H9 (cell line): Measurements from ENCODE around the gene NCOA6. TPM values are rescaled to one million over a fixed set of nuclear protein-coding genes. Genes with fewer than 3 reads are reported as not detected.
A peak's percentile ranks its signal among the peaks of the same experiment; 100 is the strongest.

ENCODE experiments used
- DNase-seq: peaks from one replicate; pipeline ENCODE4 v3.0.0-alpha.2; 2017
- H2AFZ ChIP-seq: one replicate; pipeline ENCODE4 v1.6.1; 2013; ENCODE audit warnings: mild to moderate bottlenecking, low read length, control low read depth, moderate library complexity
- H2AK5ac ChIP-seq: 2 replicates; pipeline ENCODE4 v1.6.1; 2013; ENCODE audit warnings: low read length, control low read depth, mixed read lengths; ENCODE audit not compliant: insufficient read length
- H2BK120ac ChIP-seq: one replicate; pipeline ENCODE4 v1.6.1; 2013; ENCODE audit warnings: low read depth, mild to moderate bottlenecking, low read length, control low read depth, inconsistent platforms; ENCODE audit not compliant: poor library complexity, severe bottlenecking
- H2BK12ac ChIP-seq: 2 replicates; pipeline ENCODE4 v1.6.1; 2013; ENCODE audit warnings: low read length, control low read depth, mixed read lengths, low read depth; ENCODE audit not compliant: insufficient read length
- H2BK15ac ChIP-seq: 2 replicates; pipeline ENCODE4 v1.6.1; 2013; ENCODE audit warnings: low read depth, low read length, control low read depth
- H2BK20ac ChIP-seq: one replicate; pipeline ENCODE4 v1.6.1; 2013; ENCODE audit warnings: low read depth, mild to moderate bottlenecking, low read length, control low read depth, inconsistent platforms; ENCODE audit not compliant: poor library complexity, severe bottlenecking
- H2BK5ac ChIP-seq: 2 replicates; pipeline ENCODE4 v1.6.1; 2013; ENCODE audit warnings: low read length, control low read depth, mixed read lengths; ENCODE audit not compliant: insufficient read length
- H3K14ac ChIP-seq: 2 replicates; pipeline ENCODE4 v1.6.1; 2013; ENCODE audit warnings: low read length, control low read depth; ENCODE audit not compliant: insufficient read depth
- H3K18ac ChIP-seq: 2 replicates; pipeline ENCODE4 v1.6.1; 2013; ENCODE audit warnings: low read depth, mild to moderate bottlenecking, mixed read lengths, low read length, control low read depth; ENCODE audit not compliant: insufficient read length
- H3K23ac ChIP-seq: 2 replicates; pipeline ENCODE4 v1.6.1; 2013; ENCODE audit warnings: low read length, control low read depth, mixed read lengths, low read depth; ENCODE audit not compliant: insufficient read length
- H3K23me2 ChIP-seq: 2 replicates; pipeline ENCODE4 v1.6.1; 2013; ENCODE audit warnings: low read depth, mild to moderate bottlenecking, mixed read lengths, low read length, control low read depth; ENCODE audit not compliant: insufficient read length, poor library complexity, severe bottlenecking
- H3K27ac ChIP-seq: 2 replicates; pipeline ENCODE4 v1.5.1; 2013; ENCODE audit warnings: low read length, control low read depth, mixed read lengths, low read depth; ENCODE audit not compliant: insufficient read length
- H3K27me3 ChIP-seq: 2 replicates; pipeline ENCODE4 v1.6.1; 2013; ENCODE audit warnings: low read length, control low read depth, inconsistent platforms; ENCODE audit not compliant: insufficient read depth
- H3K4ac ChIP-seq: 2 replicates; pipeline ENCODE4 v1.6.1; 2013; ENCODE audit warnings: low read depth, mild to moderate bottlenecking, control low read depth, inconsistent platforms, low read length, moderate library complexity
- H3K4me1 ChIP-seq: 2 replicates; pipeline ENCODE4 v1.6.1; 2013; ENCODE audit warnings: low read length, control low read depth, inconsistent platforms; ENCODE audit not compliant: insufficient read depth
- H3K4me2 ChIP-seq: 2 replicates; pipeline ENCODE4 v1.6.1; 2013; ENCODE audit warnings: low read length, control low read depth, mixed read lengths; ENCODE audit not compliant: insufficient read length, insufficient read depth
- H3K56ac ChIP-seq: 2 replicates; pipeline ENCODE4 v1.6.1; 2013; ENCODE audit warnings: low read depth, mild to moderate bottlenecking, mixed read lengths, low read length, control low read depth; ENCODE audit not compliant: insufficient read length
- H3K79me1 ChIP-seq: 2 replicates; pipeline ENCODE4 v1.6.1; 2013; ENCODE audit warnings: low read depth, mild to moderate bottlenecking, moderate library complexity, low read length, control low read depth, inconsistent platforms; ENCODE audit not compliant: insufficient read depth, poor library complexity, severe bottlenecking
- H3K79me2 ChIP-seq: 2 replicates; pipeline ENCODE4 v1.6.1; 2013; ENCODE audit warnings: low read length, control low read depth, inconsistent platforms; ENCODE audit not compliant: insufficient read depth
- H3K9ac ChIP-seq: 2 replicates; pipeline ENCODE4 v1.6.1; 2013; ENCODE audit warnings: low read length, control low read depth, mixed read lengths; ENCODE audit not compliant: insufficient read length; ENCODE audit errors: extremely low read depth
- H3K9me3 ChIP-seq: one replicate; pipeline ENCODE4 v1.6.1; 2013; ENCODE audit warnings: low read depth, low read length, inconsistent platforms; ENCODE audit not compliant: control insufficient read depth
- H3T11ph ChIP-seq: one replicate; pipeline ENCODE4 v1.6.1; 2013; ENCODE audit warnings: mild to moderate bottlenecking, low read length, control low read depth, inconsistent platforms
- H4K20me1 ChIP-seq: one replicate; pipeline ENCODE4 v1.6.1; 2013; ENCODE audit not compliant: control insufficient read depth, insufficient read length, insufficient read depth
- H4K5ac ChIP-seq: 2 replicates; pipeline ENCODE4 v1.6.1; 2013; ENCODE audit warnings: low read depth, mild to moderate bottlenecking, mixed read lengths, low read length, control low read depth; ENCODE audit not compliant: insufficient read length
- H4K8ac ChIP-seq: replicated peaks from 2 replicates; pipeline ENCODE4 v1.6.1; 2013; ENCODE audit warnings: low read length, control low read depth, mixed read lengths, low read depth; ENCODE audit not compliant: insufficient read length
- H4K91ac ChIP-seq: 2 replicates; pipeline ENCODE4 v1.6.1; 2013; ENCODE audit warnings: low read depth, mild to moderate bottlenecking, moderate library complexity, mixed read lengths, low read length, control low read depth; ENCODE audit not compliant: insufficient read length
- H3K27ac Mint-ChIP-seq, 3 experiments: 2 replicates in 2 of 3; 3 replicates in 1 of 3; pipeline ENCODE4 v1.8.0; 2020 to 2021; ENCODE audit warnings: mixed read lengths in 3 of 3, mild to moderate bottlenecking in 1 of 3, moderate library complexity in 1 of 3
- H3K27me3 Mint-ChIP-seq: 2 replicates; pipeline ENCODE4 v1.8.0; 2021; ENCODE audit warnings: low read depth, mild to moderate bottlenecking, moderate library complexity, mixed read lengths
- H3K36me3 Mint-ChIP-seq, 3 experiments: 2 replicates in 2 of 3; 3 replicates in 1 of 3; pipeline ENCODE4 v1.8.0; 2020 to 2021; ENCODE audit warnings: low read depth in 3 of 3, mixed read lengths in 3 of 3; ENCODE audit not compliant: insufficient read depth in 1 of 3
- H3K4me1 Mint-ChIP-seq, 2 experiments: 2 replicates each; pipeline ENCODE4 v1.8.0; 2020; ENCODE audit warnings: mixed read lengths in 2 of 2
- H3K4me3 Mint-ChIP-seq, 2 experiments: 2 replicates in 1 of 2; 3 replicates in 1 of 2; pipeline ENCODE4 v1.8.0; 2020 to 2021; ENCODE audit warnings: mild to moderate bottlenecking in 2 of 2, mixed read lengths in 2 of 2, moderate library complexity in 1 of 2
- H3K9me3 Mint-ChIP-seq, 2 experiments: 2 replicates in 1 of 2; 3 replicates in 1 of 2; pipeline ENCODE4 v1.8.0; 2020; ENCODE audit warnings: mild to moderate bottlenecking in 2 of 2, mixed read lengths in 2 of 2, moderate library complexity in 1 of 2
- WGBS: extraction: QIAGEN DNeasy Blood & Tissue Kit; methylation state at CpG from one replicate; pipeline ENCODE4 v1.1.7; 2013; ENCODE audit warnings: missing lambda C conversion rate, low lambda C conversion rate, mixed read lengths; ENCODE audit not compliant: insufficient read length; ENCODE audit errors: extremely low coverage; 5-methylcytosine and 5-hydroxymethylcytosine counted together
- total RNA-seq: library from RNA; stranded (reverse); gene quantifications from 2 replicates; pipeline ENCODE4 v1.2.1, GENCODE V29; 2021
- TF ChIP-seq, protein P1 (sequence below): fragments of 200-600 bp; sonication (generic); conservative IDR thresholded peaks from 3 replicates; pipeline ENCODE4 v1.8.0; 2021; ENCODE audit warnings: antibody characterized with exemption, mild to moderate bottlenecking

The NCOA6 gene
- total RNA-seq, 1 experiment from 2014 or later, result 23.9 TPM

DNA sequence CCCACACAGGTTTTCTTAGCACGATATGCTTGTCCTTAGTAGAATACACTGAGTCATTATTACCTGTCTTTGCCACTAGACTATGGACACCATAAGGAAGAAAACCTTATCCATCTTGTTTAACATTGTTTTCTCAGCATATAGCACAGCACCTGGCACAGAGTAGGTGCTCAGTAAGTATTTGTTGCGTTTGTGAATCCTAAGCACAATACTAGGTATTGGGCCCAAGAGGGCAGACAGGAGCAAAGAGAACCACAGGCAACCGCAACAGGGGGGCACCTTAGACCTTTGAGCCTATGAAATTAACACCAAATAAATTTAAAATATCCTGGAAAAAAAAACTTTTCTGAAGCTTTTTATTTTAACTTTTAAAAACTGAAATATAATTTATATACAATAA is 3.7 kb upstream of the NCOA6 start:
- DNase-seq, result no peak
- Histone ChIP-seq H2BK5ac (no peak overlapping the region), H3K23ac (no peak overlapping the region), H3K4me2 (no peak overlapping the region), H4K91ac (no peak overlapping the region), H2BK120ac (no peak overlapping the region), H2BK20ac (no peak overlapping the region), H3T11ph (no peak overlapping the region), H3K4ac (no peak overlapping the region), H3K79me2 (no peaks in the 10 kb centered on the region), H4K20me1 (no peaks in the 10 kb centered on the region), H3K9me3 (no peaks in the 10 kb centered on the region), H2AFZ (no peak overlapping the region), H3K23me2 (peaks cover 5% of the 10 kb centered on the region), H2BK15ac (no peak overlapping the region), H3K56ac (no peak overlapping the region), H2BK12ac (no peak overlapping the region), H3K9ac (no peak overlapping the region), H2AK5ac (no peak overlapping the region), H3K27me3 (no peaks in the 10 kb centered on the region), H3K14ac (no peak overlapping the region), H3K27ac (no peak overlapping the region), H4K5ac (no peak overlapping the region), H3K4me1 (no peaks in the 10 kb centered on the region), H4K8ac (no peak overlapping the region), H3K79me1 (no peaks in the 10 kb centered on the region), H3K18ac (no peak overlapping the region)
- H3K4me1 Mint-ChIP-seq, result peaks cover 7 to 9% of the 10 kb centered on the region in 2 experiments
- H3K9me3 Mint-ChIP-seq, result peaks cover 0 to under 1% of the 10 kb centered on the region in 2 experiments; a peak in 1 of 5 replicates
- H3K4me3 Mint-ChIP-seq, result no peak overlapping the region
- H3K27ac Mint-ChIP-seq, result no peak overlapping the region
- TF ChIP-seq, protein P1, sequence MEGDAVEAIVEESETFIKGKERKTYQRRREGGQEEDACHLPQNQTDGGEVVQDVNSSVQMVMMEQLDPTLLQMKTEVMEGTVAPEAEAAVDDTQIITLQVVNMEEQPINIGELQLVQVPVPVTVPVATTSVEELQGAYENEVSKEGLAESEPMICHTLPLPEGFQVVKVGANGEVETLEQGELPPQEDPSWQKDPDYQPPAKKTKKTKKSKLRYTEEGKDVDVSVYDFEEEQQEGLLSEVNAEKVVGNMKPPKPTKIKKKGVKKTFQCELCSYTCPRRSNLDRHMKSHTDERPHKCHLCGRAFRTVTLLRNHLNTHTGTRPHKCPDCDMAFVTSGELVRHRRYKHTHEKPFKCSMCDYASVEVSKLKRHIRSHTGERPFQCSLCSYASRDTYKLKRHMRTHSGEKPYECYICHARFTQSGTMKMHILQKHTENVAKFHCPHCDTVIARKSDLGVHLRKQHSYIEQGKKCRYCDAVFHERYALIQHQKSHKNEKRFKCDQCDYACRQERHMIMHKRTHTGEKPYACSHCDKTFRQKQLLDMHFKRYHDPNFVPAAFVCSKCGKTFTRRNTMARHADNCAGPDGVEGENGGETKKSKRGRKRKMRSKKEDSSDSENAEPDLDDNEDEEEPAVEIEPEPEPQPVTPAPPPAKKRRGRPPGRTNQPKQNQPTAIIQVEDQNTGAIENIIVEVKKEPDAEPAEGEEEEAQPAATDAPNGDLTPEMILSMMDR, result peak; percentile 57; the same call in 2 of the 3 replicates
- H3K27me3 Mint-ChIP-seq, result peaks cover 23% of the 10 kb centered on the region
- WGBS, result no CpG with 5 or more reads among the region's 3 CpGs
- H3K36me3 Mint-ChIP-seq, result no peaks in the 10 kb centered on the region
